ENCODE data around the gene CRYGC.
A peak's percentile ranks its signal among the peaks of the same experiment; 100 is the strongest.
"Not testable (repeated sequence)": the region's sequence is repeated elsewhere in the genome, so short reads cannot be mapped to it uniquely, and the experiment has no call there.

Gene CRYGC

GRCh38 chr2:208129744-208130711 is at the start of gene CRYGC:
TSS of gene CRYGC (minus strand) at chr2:208129828. CDS start at chr2:208129792, 36 bp downstream.
- DNase-seq = no peak

- no peak for DNase-seq
Measured at GRCh38 chr2:208179028-208179609, 49.5 kb upstream of the CRYGC start.

GRCh38 chr2:208175840-208176153 is 46.2 kb upstream of the CRYGC start:
- DNase-seq = no peak

GRCh38 chr2:208175069-208175839 is 45.6 kb upstream of the CRYGC start:
- peak; percentile 51 to 55 for DNase-seq

GRCh38 chr2:208174144-208174543 is 44.5 kb upstream of the CRYGC start:
- no peak for DNase-seq

GRCh38 chr2:208172125-208172524 is 42.5 kb upstream of the CRYGC start:
- no peak for DNase-seq

- DNase-seq = no peak
Measured at GRCh38 chr2:208164951-208165755, 35.5 kb upstream of the CRYGC start.

- DNase-seq = no peak
Measured at GRCh38 chr2:208163489-208163888, 33.9 kb upstream of the CRYGC start, which contains the start of gene CRYGA. TSS of gene CRYGA (minus strand) at chr2:208163589. CDS start at chr2:208163556, 33 bp downstream.

GRCh38 chr2:208156439-208156838 is 26.8 kb upstream of the CRYGC start:
- no peak for DNase-seq

GRCh38 chr2:208153156-208153555 is 23.5 kb upstream of the CRYGC start:
- DNase-seq = no peak

GRCh38 chr2:208150956-208151355 is 21.3 kb upstream of the CRYGC start:
- DNase-seq = no peak

- DNase-seq = no peak
Measured at GRCh38 chr2:208150094-208150493, 20.5 kb upstream of the CRYGC start.

GRCh38 chr2:208148803-208149202 is 19.2 kb upstream of the CRYGC start:
- DNase-seq = no peak

GRCh38 chr2:208147759-208148158 is 18.1 kb upstream of the CRYGC start:
- no peak for DNase-seq

GRCh38 chr2:208147008-208147407 is 17.4 kb upstream of the CRYGC start:
- DNase-seq = no peak

- no peak for DNase-seq
Measured at GRCh38 chr2:208146006-208146405, 16.4 kb upstream of the CRYGC start, which contains the start of gene CRYGB. TSS of gene CRYGB (minus strand) at chr2:208146158. CDS start at chr2:208146120, 38 bp downstream.

- DNase-seq = peak in 1 of 2 experiments; percentile 20
Measured at GRCh38 chr2:208142925-208143799, 13.5 kb upstream of the CRYGC start.

- DNase-seq = peak in 1 of 2 experiments; percentile 35
Measured at GRCh38 chr2:208142240-208142924, 12.8 kb upstream of the CRYGC start.

GRCh38 chr2:208139447-208139846 is 9.8 kb upstream of the CRYGC start:
- no peak for DNase-seq

- not testable (repeated sequence) for DNase-seq
Measured at GRCh38 chr2:208138334-208138733, 8.7 kb upstream of the CRYGC start.

GRCh38 chr2:208136716-208137094 is 7.1 kb upstream of the CRYGC start:
- no peak for DNase-seq

All from NCI-H1930 (cell line).